Neural cell (in vitro differentiated cells): Measurements from ENCODE around the gene HDAC1.

Source experiments
- EP300 ChIP-seq: fragments of 450-650 bp; conservative IDR thresholded peaks from 2 replicates; pipeline ENCODE4 v1.6.1; 2014; ENCODE audit warnings: antibody characterized with exemption, mild to moderate bottlenecking, moderate library complexity; ENCODE audit not compliant: poor library complexity, severe bottlenecking
- EZH2 ChIP-seq: fragments of 200-600, 300-800 bp; shearing (Covaris generic), sonication (generic); IDR thresholded peaks from 2 replicates; pipeline ENCODE4 v1.6.1; 2014; ENCODE audit warnings: antibody characterized with exemption, low read length, borderline replicate concordance, mild to moderate bottlenecking; ENCODE audit not compliant: insufficient read depth, poor library complexity, severe bottlenecking
- MXI1 ChIP-seq: fragments of 450-650 bp; conservative IDR thresholded peaks from 2 replicates; pipeline ENCODE4 v1.6.1; 2014; ENCODE audit warnings: antibody characterized with exemption, mild to moderate bottlenecking; ENCODE audit not compliant: poor library complexity, severe bottlenecking
- POLR2AphosphoS5 ChIP-seq: IDR thresholded peaks from 2 replicates; pipeline ENCODE4 v1.6.1; 2012
- RAD21 ChIP-seq: fragments of 450-650 bp; conservative IDR thresholded peaks from 2 replicates; pipeline ENCODE4 v1.6.1; 2014; ENCODE audit warnings: antibody characterized with exemption, mild to moderate bottlenecking, moderate library complexity
- REST ChIP-seq: IDR thresholded peaks from 2 replicates; pipeline ENCODE4 v1.6.1; 2012; ENCODE audit warnings: borderline replicate concordance
- TF ChIP-seq, protein P1 (sequence below): fragments of 450-650 bp; IDR thresholded peaks from 2 replicates; pipeline ENCODE4 v1.5.1; 2014; ENCODE audit warnings: antibody characterized with exemption, mild to moderate bottlenecking, moderate library complexity; ENCODE audit not compliant: poor library complexity, severe bottlenecking

DNA sequence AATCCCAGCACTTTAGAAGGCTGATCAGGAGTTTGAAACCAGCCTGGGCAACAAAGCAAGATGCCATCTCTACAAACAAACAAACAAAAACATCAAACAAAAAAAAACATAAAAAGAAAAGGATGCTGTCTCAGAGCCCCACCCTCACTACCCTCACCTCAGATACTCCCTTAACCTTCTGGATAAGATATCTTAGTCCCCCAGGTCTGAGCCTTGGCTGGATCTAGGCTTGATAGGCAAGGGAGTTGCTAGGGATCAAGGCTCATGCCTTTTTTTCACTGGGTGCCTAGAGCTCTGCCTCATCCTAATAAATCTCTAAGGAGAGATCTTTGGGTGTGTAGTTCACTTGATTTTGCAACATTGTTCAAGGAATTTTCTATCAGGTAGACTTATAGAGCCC, 7.4 kb downstream of the HDAC1 start:
- TF ChIP-seq, protein P1, sequence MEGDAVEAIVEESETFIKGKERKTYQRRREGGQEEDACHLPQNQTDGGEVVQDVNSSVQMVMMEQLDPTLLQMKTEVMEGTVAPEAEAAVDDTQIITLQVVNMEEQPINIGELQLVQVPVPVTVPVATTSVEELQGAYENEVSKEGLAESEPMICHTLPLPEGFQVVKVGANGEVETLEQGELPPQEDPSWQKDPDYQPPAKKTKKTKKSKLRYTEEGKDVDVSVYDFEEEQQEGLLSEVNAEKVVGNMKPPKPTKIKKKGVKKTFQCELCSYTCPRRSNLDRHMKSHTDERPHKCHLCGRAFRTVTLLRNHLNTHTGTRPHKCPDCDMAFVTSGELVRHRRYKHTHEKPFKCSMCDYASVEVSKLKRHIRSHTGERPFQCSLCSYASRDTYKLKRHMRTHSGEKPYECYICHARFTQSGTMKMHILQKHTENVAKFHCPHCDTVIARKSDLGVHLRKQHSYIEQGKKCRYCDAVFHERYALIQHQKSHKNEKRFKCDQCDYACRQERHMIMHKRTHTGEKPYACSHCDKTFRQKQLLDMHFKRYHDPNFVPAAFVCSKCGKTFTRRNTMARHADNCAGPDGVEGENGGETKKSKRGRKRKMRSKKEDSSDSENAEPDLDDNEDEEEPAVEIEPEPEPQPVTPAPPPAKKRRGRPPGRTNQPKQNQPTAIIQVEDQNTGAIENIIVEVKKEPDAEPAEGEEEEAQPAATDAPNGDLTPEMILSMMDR = no peak
- TF ChIP-seq RAD21 = no peak
- TF ChIP-seq EZH2 = no peak
- TF ChIP-seq POLR2AphosphoS5 = no peak
- no peak for TF ChIP-seq REST
- no peak for TF ChIP-seq EP300
- TF ChIP-seq MXI1 = no peak
